Measurements from ENCODE around the gene ADAM11. TPM values are rescaled to one million over a fixed set of nuclear protein-coding genes. Genes with fewer than 3 reads are reported as not detected.

The ADAM11 gene
- 0.14 and 0.18 TPM in 2 replicates for total RNA-seq

GRCh38 chr17:44758414-44759085 is at the start of gene ADAM11:
TSS of gene ADAM11 (plus strand) at chr17:44758988. CDS start at chr17:44759200, 212 bp downstream.

GRCh38 chr17:44829523-44830358 is 71.0 kb downstream of the ADAM11 start, which contains the start of gene GJC1:
TSS of gene GJC1 (minus strand) at chr17:44830287. CDS start at chr17:44805817, 24,470 bp downstream.

Other genes with a start within 250 kb of the ADAM11 start
- 7.7 and 10.0 TPM in 2 replicates for gene FZD2, start 201.5 kb upstream of the ADAM11 start, total RNA-seq
- gene MEIOC, start 102.5 kb upstream of the ADAM11 start, total RNA-seq = under 0.01 TPM in 1 of 2 replicates, not detected in the other
- gene CCDC43, start 69.2 kb upstream of the ADAM11 start, total RNA-seq = 43.2 and 46.3 TPM in 2 replicates
- gene DBF4B, start 50.3 kb upstream of the ADAM11 start, total RNA-seq = 1.3 and 1.7 TPM in 2 replicates
- 5.1 and 7.1 TPM in 2 replicates for gene GJC1, start 71.3 kb downstream of the ADAM11 start, total RNA-seq
- not detected in 2 replicates for gene HIGD1B, start 88.9 kb downstream of the ADAM11 start, total RNA-seq
- gene EFTUD2, start 140.5 kb downstream of the ADAM11 start, total RNA-seq = 82.4 and 91.2 TPM in 2 replicates
- 0.14 TPM in 1 of 2 replicates, not detected in the other for gene GFAP, start 156.5 kb downstream of the ADAM11 start, total RNA-seq
- gene KIF18B, start 188.8 kb downstream of the ADAM11 start, total RNA-seq = 0.09 and 0.71 TPM in 2 replicates
- 0.18 and 0.28 TPM in 2 replicates for gene C1QL1, start 209.3 kb downstream of the ADAM11 start, total RNA-seq